Measurements from ENCODE around the gene KRTAP5-3. TPM values are rescaled to one million over a fixed set of nuclear protein-coding genes. Genes with fewer than 3 reads are reported as not detected.
"Not testable (repeated sequence)": the region's sequence is repeated elsewhere in the genome, so short reads cannot be mapped to it uniquely, and the experiment has no call there.

Gene KRTAP5-3
- total RNA-seq, 1 donor from 2014 or later: not detected

GRCh38 chr11:1586699-1587098 is 21.6 kb downstream of the KRTAP5-3 start:
- no peak for DNase-seq (ENCODE audit: low read depth)
- TF ChIP-seq CTCF (IDR thresholded peaks at IDR 0.05; ENCODE audit: insufficient read depth, low read length, poor library complexity, severe bottlenecking): no peak
- no peaks in the 10 kb centered on the region for H3K27me3 ChIP-seq (ENCODE audit: control insufficient read depth, insufficient read depth, low read length)
- no peaks in the 10 kb centered on the region for H3K36me3 ChIP-seq (ENCODE audit: control insufficient read depth, insufficient read depth, low read length)
- no peak overlapping the region for H3K4me3 ChIP-seq (ENCODE audit: low read depth, low read length)

- DNase-seq (ENCODE audit: low read depth); H3K4me3 ChIP-seq (ENCODE audit: low read depth, low read length); H3K27me3 ChIP-seq (ENCODE audit: control insufficient read depth, insufficient read depth, low read length); H3K36me3 ChIP-seq (ENCODE audit: control insufficient read depth, insufficient read depth, low read length): not testable (repeated sequence)
Measured at GRCh38 chr11:1584661-1585370, 23.4 kb downstream of the KRTAP5-3 start, which contains the start of gene KRTAP5-1. KRTAP5-1 (minus strand) TSS chr11:1585283; CDS start chr11:1585249, 34 bp downstream.

- H3K36me3 ChIP-seq (ENCODE audit: control insufficient read depth, insufficient read depth, low read length); DNase-seq (ENCODE audit: low read depth); H3K4me3 ChIP-seq (ENCODE audit: low read depth, low read length); H3K27me3 ChIP-seq (ENCODE audit: control insufficient read depth, insufficient read depth, low read length): not testable (repeated sequence)
Measured at GRCh38 chr11:1582909-1583308, 25.4 kb downstream of the KRTAP5-3 start.

GRCh38 chr11:1581976-1582375 is 26.3 kb downstream of the KRTAP5-3 start:
- TF ChIP-seq CTCF (IDR thresholded peaks at IDR 0.05; ENCODE audit: insufficient read depth, low read length, poor library complexity, severe bottlenecking): no peak
- no peaks in the 10 kb centered on the region for H3K36me3 ChIP-seq (ENCODE audit: control insufficient read depth, insufficient read depth, low read length)
- DNase-seq (ENCODE audit: low read depth): no peak
- no peak overlapping the region for H3K4me3 ChIP-seq (ENCODE audit: low read depth, low read length)
- no peaks in the 10 kb centered on the region for H3K27me3 ChIP-seq (ENCODE audit: control insufficient read depth, insufficient read depth, low read length)

GRCh38 chr11:1576825-1577224 is 31.4 kb downstream of the KRTAP5-3 start:
- no peak overlapping the region for H3K4me3 ChIP-seq (ENCODE audit: low read depth, low read length)
- TF ChIP-seq CTCF (IDR thresholded peaks at IDR 0.05; ENCODE audit: insufficient read depth, low read length, poor library complexity, severe bottlenecking): no peak
- DNase-seq (ENCODE audit: low read depth): no peak
- no peaks in the 10 kb centered on the region for H3K36me3 ChIP-seq (ENCODE audit: control insufficient read depth, insufficient read depth, low read length)
- H3K27me3 ChIP-seq (ENCODE audit: control insufficient read depth, insufficient read depth, low read length): peaks cover 3% of the 10 kb centered on the region

- H3K27me3 ChIP-seq (ENCODE audit: control insufficient read depth, insufficient read depth, low read length); H3K4me3 ChIP-seq (ENCODE audit: low read depth, low read length); H3K36me3 ChIP-seq (ENCODE audit: control insufficient read depth, insufficient read depth, low read length); DNase-seq (ENCODE audit: low read depth): not testable (repeated sequence)
Measured at GRCh38 chr11:1575756-1576155, 32.5 kb downstream of the KRTAP5-3 start.

- no peak overlapping the region for H3K4me3 ChIP-seq (ENCODE audit: low read depth, low read length)
- no peak for TF ChIP-seq CTCF (IDR thresholded peaks at IDR 0.05; ENCODE audit: insufficient read depth, low read length, poor library complexity, severe bottlenecking)
- DNase-seq (ENCODE audit: low read depth): no peak
- no peaks in the 10 kb centered on the region for H3K36me3 ChIP-seq (ENCODE audit: control insufficient read depth, insufficient read depth, low read length)
- H3K27me3 ChIP-seq (ENCODE audit: control insufficient read depth, insufficient read depth, low read length): peaks cover 3% of the 10 kb centered on the region
Measured at GRCh38 chr11:1574933-1575242, 33.4 kb downstream of the KRTAP5-3 start.

Measured in kidney epithelial cell (primary cell).